Loucy (cell line): ENCODE results near the gene PGM2.
"Not testable (repeated sequence)": the region's sequence is repeated elsewhere in the genome, so short reads cannot be mapped to it uniquely, and the experiment has no call there.

Source experiments
- CTCF ChIP-seq: fragments of 200-600 bp; sonication (generic); conservative IDR thresholded peaks from 2 replicates; pipeline ENCODE4 v1.5.1; 2014; ENCODE audit warnings: mild to moderate bottlenecking, antibody characterized with exemption, low read length
- EZH2phosphoT487 ChIP-seq: fragments of 200-600 bp; IDR thresholded peaks from 2 replicates; pipeline ENCODE4 v1.6.1; 2018; ENCODE audit warnings: antibody characterized with exemption, mild to moderate bottlenecking, moderate library complexity, borderline replicate concordance

- not testable (repeated sequence) for TF ChIP-seq CTCF, EZH2phosphoT487
Observed at GRCh38 chr4:37820458-37820857, 6.0 kb upstream of the PGM2 start.
